Endodermal cell (in vitro differentiated cells): Measurements from ENCODE around the gene VAMP5. TPM values are rescaled to one million over a fixed set of nuclear protein-coding genes. Genes with fewer than 3 reads are reported as not detected.

Experiments used
- DNase-seq: peaks from one replicate; pipeline ENCODE4 v3.0.0-alpha.2; 2017
- H3K27ac ChIP-seq: 2 replicates; pipeline ENCODE4 v1.5.1; 2013; ENCODE audit warnings: mild to moderate bottlenecking, low read depth, low read length, moderate library complexity
- H3K27me3 ChIP-seq: 2 replicates; pipeline ENCODE4 v1.6.1; 2013; ENCODE audit warnings: mild to moderate bottlenecking, low read length, moderate library complexity; ENCODE audit not compliant: insufficient read depth, control insufficient read depth, poor library complexity, severe bottlenecking
- H3K36me3 ChIP-seq: 2 replicates; pipeline ENCODE4 v1.7.0; 2013; ENCODE audit warnings: mild to moderate bottlenecking, low read length, moderate library complexity; ENCODE audit not compliant: control insufficient read depth, insufficient read depth
- H3K4me1 ChIP-seq: one replicate; pipeline ENCODE4 v1.7.0; 2013; ENCODE audit warnings: low read length; ENCODE audit not compliant: control insufficient read depth, insufficient read depth
- H3K4me3 ChIP-seq: 2 replicates; pipeline ENCODE4 v1.5.1; 2013; ENCODE audit warnings: mild to moderate bottlenecking, low read length, moderate library complexity
- H3K9ac ChIP-seq: 2 replicates; pipeline ENCODE4 v1.6.1; 2013; ENCODE audit warnings: mild to moderate bottlenecking, low read length, moderate library complexity; ENCODE audit not compliant: poor library complexity, severe bottlenecking; ENCODE audit errors: extremely low read depth
- H3K9me3 ChIP-seq: 2 replicates; pipeline ENCODE4 v1.6.1; 2013; ENCODE audit warnings: mild to moderate bottlenecking, low read length, moderate library complexity; ENCODE audit not compliant: control insufficient read depth
- H3K27ac Mint-ChIP-seq: 2 replicates; pipeline ENCODE4 v1.8.0; 2020; ENCODE audit warnings: mixed read lengths
- H3K27me3 Mint-ChIP-seq: 2 replicates; pipeline ENCODE4 v1.8.0; 2021; ENCODE audit warnings: mild to moderate bottlenecking, mixed read lengths; ENCODE audit not compliant: insufficient read depth
- H3K36me3 Mint-ChIP-seq: 2 replicates; pipeline ENCODE4 v1.8.0; 2020; ENCODE audit warnings: low read depth, mixed read lengths
- H3K4me1 Mint-ChIP-seq: 2 replicates; pipeline ENCODE4 v1.8.0; 2020; ENCODE audit warnings: mixed read lengths
- H3K4me3 Mint-ChIP-seq: 2 replicates; pipeline ENCODE4 v1.8.0; 2020; ENCODE audit warnings: mild to moderate bottlenecking, moderate library complexity, mixed read lengths
- H3K9me3 Mint-ChIP-seq: 2 replicates; pipeline ENCODE4 v1.8.0; 2020; ENCODE audit warnings: mild to moderate bottlenecking, mixed read lengths
- WGBS, 2 experiments: methylation state at CpG; one replicate each; pipeline versions ENCODE4 v1.1.5 to v1.1.7; 2013; ENCODE audit warnings: missing lambda C conversion rate in 2 of 2, mixed read lengths in 1 of 2; ENCODE audit not compliant: insufficient coverage in 1 of 2, insufficient read length in 1 of 2; 5-methylcytosine and 5-hydroxymethylcytosine counted together
- total RNA-seq, 2 donors: library from RNA; stranded (reverse); fragmentation: NEBNext Ultra II Directional in 1 of 2; extraction: Animal tissue kit (Norgen Biotek cat#: 25700) in 1 of 2; gene quantifications; 2 replicates in 1 of 2; 3 replicates in 1 of 2; pipeline ENCODE4 v1.2.1, GENCODE V29; 2021
- TF ChIP-seq, protein P1 (sequence below): fragments of 200-600 bp; sonication (generic); conservative IDR thresholded peaks from 2 replicates; pipeline ENCODE4 v1.5.0; 2021; ENCODE audit warnings: antibody characterized with exemption, mild to moderate bottlenecking

VAMP5 gene
- total RNA-seq, 2 donors from 2014 or later: 6.3 to 13.9 TPM

DNA sequence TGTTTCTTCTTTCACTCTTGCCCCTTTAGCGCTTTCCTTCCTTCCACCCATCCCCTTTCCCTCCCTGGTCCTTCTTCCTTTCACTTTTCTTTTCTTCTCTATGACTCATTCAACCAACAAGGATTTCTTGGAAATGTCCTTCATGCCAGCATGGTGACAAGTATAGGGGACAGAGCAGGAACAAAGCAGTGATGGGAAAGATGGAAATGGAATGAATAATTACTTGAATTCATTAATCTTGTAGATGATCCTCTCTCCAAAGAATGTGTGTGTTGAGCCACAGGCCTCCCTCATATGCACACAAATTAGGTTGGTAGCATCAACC lies 1.5 kb downstream of the VAMP5 start:
- Mint-ChIP-seq H3K4me1 (peaks cover 24% of the 10 kb centered on the region), H3K4me3 (no peak overlapping the region), H3K27ac (no peak overlapping the region), H3K36me3 (peaks cover 23% of the 10 kb centered on the region), H3K9me3 (no peaks in the 10 kb centered on the region), H3K27me3 (peaks cover 2% of the 10 kb centered on the region)
- WGBS, 2 experiments: 89% methylated on average over 1 of the region's 1 CpG; no CpG with 5 or more reads in 1 of the 2 experiments
- peaks cover 40% of the 10 kb centered on the region for H3K36me3 ChIP-seq
- TF ChIP-seq, protein P1, sequence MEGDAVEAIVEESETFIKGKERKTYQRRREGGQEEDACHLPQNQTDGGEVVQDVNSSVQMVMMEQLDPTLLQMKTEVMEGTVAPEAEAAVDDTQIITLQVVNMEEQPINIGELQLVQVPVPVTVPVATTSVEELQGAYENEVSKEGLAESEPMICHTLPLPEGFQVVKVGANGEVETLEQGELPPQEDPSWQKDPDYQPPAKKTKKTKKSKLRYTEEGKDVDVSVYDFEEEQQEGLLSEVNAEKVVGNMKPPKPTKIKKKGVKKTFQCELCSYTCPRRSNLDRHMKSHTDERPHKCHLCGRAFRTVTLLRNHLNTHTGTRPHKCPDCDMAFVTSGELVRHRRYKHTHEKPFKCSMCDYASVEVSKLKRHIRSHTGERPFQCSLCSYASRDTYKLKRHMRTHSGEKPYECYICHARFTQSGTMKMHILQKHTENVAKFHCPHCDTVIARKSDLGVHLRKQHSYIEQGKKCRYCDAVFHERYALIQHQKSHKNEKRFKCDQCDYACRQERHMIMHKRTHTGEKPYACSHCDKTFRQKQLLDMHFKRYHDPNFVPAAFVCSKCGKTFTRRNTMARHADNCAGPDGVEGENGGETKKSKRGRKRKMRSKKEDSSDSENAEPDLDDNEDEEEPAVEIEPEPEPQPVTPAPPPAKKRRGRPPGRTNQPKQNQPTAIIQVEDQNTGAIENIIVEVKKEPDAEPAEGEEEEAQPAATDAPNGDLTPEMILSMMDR: no peak
- H3K9ac ChIP-seq: no peak overlapping the region
- H3K27me3 ChIP-seq: no peaks in the 10 kb centered on the region
- no peak overlapping the region for H3K27ac ChIP-seq
- no peaks in the 10 kb centered on the region for H3K9me3 ChIP-seq
- H3K4me3 ChIP-seq: no peak overlapping the region
- no peak for DNase-seq
- H3K4me1 ChIP-seq: peaks cover 3% of the 10 kb centered on the region

DNA sequence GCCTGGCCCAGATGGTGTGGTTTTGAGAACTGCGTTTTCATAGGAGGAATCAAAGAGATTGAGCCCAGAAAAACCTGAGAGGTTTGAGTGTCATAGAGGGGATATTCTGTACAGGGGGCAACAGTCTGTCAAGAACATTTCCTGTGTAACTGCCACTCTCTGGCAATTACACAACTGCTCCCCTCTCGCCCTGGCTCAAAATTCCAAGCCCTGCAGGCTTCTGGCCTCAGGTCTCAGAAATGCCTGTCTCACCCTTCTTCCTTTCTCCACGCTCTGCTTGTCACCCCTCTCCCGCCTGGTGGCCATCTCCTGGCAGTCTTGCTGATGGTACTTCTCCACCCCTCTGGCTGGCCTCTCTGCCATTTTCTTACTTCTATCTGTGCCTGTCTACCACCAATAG lies 4.0 kb downstream of the VAMP5 start:
- peaks cover 3% of the 10 kb centered on the region for H3K4me1 ChIP-seq
- Mint-ChIP-seq H3K4me1 (peaks cover 22% of the 10 kb centered on the region), H3K4me3 (no peak overlapping the region), H3K36me3 (peaks cover 8% of the 10 kb centered on the region), H3K9me3 (no peaks in the 10 kb centered on the region), H3K27me3 (peaks cover 2% of the 10 kb centered on the region), H3K27ac (no peak overlapping the region)
- no peak overlapping the region for H3K4me3 ChIP-seq
- no peaks in the 10 kb centered on the region for H3K9me3 ChIP-seq
- WGBS, 2 experiments: 78 to 87% methylated on average over 3 to 4 of the region's 4 CpGs
- no peak overlapping the region for H3K27ac ChIP-seq
- H3K27me3 ChIP-seq: no peaks in the 10 kb centered on the region
- TF ChIP-seq, protein P1: no peak
- peaks cover 15% of the 10 kb centered on the region for H3K36me3 ChIP-seq
- no peak overlapping the region for H3K9ac ChIP-seq
- DNase-seq: no peak

DNA sequence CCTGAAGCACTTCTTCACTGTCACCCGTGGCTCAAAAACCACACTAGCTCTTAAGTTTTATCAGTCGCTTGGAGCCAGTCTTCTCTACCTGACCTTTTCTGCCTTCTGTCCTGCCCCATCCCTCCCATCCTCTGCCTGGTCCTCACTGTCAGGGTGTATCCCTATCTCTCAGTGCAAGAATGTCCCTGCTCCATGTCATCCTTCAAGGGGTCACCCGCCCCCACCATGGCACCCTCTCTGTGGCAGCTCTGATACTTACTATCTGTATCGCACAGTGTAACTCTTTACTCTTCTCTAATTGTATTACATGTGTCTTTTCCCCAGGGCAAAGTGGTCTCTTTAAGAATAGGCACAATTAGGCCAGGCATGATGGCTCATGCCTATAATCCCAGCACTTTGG lies 4.4 kb downstream of the VAMP5 start:
- H3K27me3 Mint-ChIP-seq: peaks cover under 1% of the 10 kb centered on the region
- no peak overlapping the region for H3K9ac ChIP-seq
- H3K9me3 ChIP-seq: no peaks in the 10 kb centered on the region
- TF ChIP-seq, protein P1: no peak
- H3K9me3 Mint-ChIP-seq: no peaks in the 10 kb centered on the region
- no peak for DNase-seq
- no peak overlapping the region for H3K27ac Mint-ChIP-seq
- peaks cover 3% of the 10 kb centered on the region for H3K4me1 ChIP-seq
- peaks cover 22% of the 10 kb centered on the region for H3K4me1 Mint-ChIP-seq
- H3K36me3 Mint-ChIP-seq: peaks cover 4% of the 10 kb centered on the region
- H3K4me3 ChIP-seq: no peak overlapping the region
- peaks cover 12% of the 10 kb centered on the region for H3K36me3 ChIP-seq
- H3K27me3 ChIP-seq: no peaks in the 10 kb centered on the region
- 87 to 100% methylated on average over 2 to 4 of the region's 4 CpGs for WGBS, 2 experiments
- H3K4me3 Mint-ChIP-seq: no peak overlapping the region
- H3K27ac ChIP-seq: no peak overlapping the region
